ENCODE measurements around the gene RIOX2.
"Not testable (repeated sequence)": the region's sequence is repeated elsewhere in the genome, so short reads cannot be mapped to it uniquely, and the experiment has no call there.

Gene RIOX2

DNA sequence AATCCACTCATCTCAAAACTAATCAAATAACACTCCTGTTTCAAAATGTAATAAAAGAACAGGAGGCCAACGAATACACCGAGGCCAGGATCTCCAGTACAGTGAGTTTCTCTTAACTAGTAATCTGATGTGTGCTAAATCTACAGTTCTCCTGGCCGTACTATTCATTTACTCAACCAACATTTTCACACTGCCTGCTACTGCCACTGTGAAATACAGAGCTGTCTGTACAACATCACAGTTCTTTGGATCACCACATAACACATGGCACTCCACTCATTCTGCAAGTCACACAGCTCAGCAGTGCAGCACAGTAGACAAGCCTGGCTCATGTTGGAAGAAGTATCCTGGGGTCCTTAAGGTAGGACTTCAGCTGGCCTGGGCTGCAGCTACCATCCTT, 21.9 kb downstream of the RIOX2 start:
- no peak for DNase-seq

DNA sequence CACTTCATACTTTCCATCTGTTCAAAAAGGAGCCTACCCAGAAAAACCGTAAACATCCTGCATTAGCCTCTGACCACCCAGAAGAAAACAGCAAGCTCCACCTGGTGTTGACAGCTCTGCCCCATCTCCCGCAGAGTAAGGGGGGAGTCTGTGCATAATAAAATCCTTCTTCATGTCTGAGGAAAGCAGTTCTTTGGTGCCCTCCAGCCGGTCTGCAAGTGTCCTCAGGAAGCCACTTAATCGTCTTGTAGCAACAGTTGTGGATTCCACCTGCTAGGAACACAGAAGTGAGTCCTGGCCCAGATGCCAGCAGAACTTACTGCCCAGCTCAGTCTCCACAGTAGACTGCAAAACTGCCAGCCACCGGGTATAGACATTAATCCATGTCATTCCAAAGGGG, 22.5 kb downstream of the RIOX2 start:
- no peak for DNase-seq

DNA sequence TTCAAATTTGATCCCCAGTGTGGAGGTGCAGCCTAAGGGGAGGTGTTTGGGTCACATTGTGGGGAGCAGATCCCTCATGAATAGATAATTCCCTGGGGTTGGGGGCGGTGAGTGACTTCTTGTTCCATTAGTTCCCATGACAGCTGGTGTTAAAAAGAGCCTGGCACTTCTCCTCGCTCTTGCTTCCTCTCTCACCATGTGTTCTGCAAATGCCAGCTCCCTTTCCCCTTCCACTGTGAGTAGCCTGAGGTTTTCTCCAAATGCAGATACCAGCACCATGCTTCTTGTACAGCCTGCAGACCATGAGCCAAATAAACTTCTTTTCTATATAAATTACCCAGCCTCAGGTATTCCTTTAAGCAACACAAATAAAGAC, 23.1 kb downstream of the RIOX2 start:
- DNase-seq: no peak

DNA sequence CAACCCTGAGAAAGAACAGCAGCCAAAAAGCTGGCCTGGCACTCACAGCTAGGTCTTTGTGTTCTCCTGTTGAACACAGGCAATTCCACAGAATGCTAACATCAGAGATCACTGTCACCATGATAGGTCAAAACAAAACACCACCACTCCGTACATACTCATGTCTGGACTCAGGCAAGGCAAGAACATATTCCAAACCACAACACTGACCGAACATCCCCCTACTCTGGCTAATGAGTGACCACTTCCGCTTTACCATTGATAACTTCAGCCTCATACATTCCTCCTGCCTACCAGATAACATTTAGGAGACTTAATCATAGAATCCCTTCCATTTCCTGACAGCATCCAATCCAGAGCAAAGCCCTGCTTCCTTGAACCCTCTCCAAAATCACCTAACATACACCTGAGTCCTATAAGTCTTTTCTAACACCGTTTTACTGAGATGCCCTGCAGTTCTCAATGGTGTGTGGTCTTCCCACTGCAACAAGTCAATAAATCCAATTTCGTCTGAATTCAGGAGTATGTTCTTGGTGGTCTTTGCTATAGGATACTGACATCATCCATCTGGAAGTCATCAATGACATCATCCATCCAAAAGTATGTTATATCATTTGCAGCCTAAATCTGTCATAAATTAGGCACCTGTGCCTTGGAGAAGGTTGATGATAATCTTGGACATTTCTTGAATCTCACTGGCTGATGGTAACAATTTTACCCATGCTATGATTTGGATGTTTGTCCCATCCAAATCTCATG, 23.7 kb downstream of the RIOX2 start:
- no peak for DNase-seq

DNA sequence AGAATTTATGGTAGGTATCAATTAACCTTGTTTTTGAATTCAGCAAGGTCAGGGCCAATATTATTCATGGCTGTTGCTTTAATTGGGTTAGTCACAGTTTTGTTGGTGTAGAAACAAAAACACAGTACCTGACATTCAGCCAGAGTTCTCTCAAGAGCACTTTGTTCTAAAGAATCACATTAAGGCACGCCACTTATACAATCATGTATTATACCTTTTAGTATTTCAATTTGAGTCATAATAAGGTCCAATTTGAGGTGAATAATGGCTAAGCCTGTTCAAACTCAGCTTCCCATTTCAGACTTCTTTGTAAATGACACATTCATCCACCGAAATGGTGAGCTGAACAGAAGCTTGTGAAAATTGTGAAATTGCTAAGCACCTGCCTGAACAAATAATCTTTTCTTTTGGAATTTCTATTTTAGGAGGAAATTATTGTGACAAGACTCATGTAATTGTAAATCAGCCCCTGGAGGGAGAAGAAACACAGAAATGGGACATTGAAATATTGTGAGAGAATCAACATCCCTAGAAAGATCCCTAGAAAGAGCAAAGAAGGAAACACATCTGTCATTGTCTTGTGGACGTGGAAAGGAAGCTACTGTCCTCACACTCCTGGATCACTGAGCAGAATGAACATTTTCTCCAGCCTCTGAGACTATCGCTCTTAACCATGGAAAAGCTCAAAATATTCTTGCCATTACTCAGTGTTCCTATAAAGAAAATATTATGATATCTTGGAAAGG, 29.3 kb downstream of the RIOX2 start:
- DNase-seq: peak; percentile 17

DNA sequence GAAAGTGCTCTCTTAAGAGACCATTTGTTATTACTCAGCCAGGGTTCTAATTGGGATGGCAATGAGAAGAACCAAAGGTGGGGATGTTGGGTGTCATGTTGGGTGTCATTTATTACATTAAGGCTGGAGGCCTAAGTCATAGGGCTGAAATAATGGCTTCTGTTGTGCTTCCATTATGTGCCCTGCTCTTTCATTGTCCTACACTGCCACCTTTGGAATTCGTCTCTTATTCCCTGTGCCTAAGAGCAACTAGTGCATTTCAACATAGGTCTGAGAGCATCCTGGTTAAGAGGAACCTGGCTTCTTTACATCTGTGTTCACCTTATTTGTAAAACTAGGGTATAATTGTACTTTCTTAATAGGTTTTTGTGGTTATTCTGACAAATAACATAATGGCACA, 32.2 kb downstream of the RIOX2 start:
- peak; percentile 24 for DNase-seq

DNA sequence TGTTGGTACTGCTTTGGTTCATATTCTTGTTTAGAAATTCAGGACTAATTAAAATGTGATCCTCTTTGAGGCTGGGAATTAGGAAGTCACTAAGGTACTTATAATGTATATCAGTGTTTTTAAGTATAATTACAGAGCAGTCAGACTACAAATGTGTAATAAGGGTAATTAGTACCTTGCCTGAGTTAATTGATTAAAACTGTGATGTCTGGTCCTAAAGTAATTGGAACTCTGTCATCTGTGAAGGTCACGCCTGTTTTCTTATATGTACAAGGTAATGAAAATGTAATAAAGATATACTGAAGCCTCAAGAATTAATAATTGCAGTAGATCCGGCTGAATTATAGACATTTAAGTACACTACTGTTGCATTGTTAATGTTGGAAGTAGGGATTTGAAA, 32.8 kb downstream of the RIOX2 start:
- no peak for DNase-seq

DNA sequence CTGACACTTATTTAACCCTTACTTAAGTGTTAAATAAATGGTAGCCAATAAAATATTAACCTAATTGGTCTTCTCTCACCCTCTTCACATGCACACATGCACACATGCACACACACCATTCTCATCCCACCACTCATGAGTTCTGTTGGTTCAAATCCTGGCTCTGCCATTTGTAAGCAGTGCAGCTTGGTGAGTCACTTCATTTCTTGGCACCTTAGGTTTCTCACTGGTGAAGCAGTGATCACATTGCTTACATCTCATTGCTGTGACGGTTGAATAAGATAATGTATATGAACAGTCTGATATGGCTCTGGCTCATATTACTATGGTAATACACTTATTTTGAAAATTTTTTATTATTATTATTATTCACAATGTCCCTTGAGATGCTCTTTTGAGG, 33.8 kb downstream of the RIOX2 start:
- no peak for DNase-seq

DNA sequence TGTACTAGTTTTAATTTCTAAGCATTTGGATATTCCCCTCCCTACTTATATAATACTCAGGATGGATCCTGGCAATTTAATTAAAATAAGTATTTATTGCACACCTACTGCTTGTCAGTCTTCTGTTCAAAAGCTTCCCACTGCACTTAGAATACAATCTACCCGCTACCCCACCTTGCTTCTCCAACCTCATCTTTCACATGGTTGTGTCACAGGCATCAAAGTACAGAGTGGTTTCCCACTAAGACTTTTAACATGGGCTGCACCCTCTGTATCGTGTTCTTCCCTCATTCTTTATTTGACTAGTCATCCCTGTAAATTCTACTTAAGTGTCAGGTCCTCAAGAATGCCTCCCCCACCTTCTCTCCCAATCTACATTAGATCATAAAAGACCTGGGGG, 35.0 kb downstream of the RIOX2 start:
- no peak for DNase-seq

DNA sequence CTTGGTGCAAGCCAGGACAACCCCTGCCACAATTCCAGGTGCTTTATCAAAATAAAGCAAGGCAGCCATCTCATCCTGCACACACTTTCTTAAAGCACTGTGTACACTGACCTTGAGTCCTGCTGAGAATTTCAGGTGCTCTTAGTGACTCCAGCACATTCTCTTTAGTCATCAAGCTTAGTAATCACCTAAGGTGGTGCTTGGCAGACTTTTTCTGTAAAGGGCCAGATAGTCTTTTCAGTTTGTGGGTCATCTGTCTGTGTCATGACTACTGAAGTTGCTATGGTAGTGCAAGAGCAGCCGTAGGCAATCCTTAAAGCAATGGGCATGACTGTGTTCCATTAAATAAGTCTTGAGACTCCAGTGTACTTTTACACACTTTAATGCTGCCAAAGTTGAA, 36.4 kb downstream of the RIOX2 start:
- DNase-seq: no peak

DNA sequence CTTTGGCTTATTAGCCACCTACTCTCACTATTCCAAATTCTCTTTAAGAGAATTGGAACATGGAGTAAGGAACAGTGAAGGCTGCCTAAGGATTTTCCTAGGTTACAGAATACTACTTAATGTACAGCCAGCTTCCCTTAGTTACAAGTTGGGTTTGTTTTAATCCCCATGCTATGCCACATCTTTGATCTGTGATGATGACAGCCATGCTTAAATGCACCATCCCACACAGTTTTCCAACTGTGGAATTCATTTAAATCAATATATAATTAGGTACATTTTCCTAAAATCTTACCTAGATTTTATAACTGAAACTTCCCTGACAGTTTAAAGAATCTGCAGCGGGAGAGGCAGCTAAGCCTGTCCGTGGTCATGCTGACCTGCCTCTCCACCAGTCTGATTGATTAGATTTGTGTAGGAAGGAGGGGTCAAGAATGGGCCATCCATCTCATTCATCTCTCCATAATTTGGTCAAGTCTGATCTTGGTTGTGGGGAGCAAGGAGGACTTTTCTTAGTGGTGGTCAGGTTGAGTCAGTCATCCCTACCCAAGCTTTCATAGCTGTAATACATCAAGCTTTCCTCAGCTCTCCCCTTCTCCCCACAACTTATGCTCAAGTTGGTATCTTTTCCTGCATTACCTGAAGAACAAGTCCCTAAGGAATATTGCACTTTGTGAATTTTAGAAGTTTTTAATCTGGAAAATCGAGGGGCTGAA, 37.1 kb downstream of the RIOX2 start:
- no peak for DNase-seq

DNA sequence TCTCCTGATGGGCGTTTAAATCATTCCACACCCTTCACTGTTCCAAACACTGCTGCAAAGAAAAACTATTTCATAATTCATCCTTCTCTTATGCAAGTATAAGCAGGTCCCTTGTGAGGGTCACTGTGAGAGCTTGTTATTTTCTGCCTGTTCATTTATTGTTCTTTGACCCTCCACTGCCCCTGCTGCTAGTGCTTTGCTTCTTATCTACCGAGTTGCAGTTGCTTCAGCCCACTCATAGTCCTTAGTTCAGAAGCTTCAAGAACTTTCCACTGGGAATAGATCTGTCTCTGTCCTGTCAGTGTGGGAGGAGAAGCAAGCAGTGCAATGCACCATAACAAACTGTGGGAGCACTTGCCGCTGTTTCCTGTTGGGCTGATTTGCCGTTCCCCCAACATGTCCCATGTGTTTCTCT, 39.8 kb downstream of the RIOX2 start:
- no peak for DNase-seq

DNA sequence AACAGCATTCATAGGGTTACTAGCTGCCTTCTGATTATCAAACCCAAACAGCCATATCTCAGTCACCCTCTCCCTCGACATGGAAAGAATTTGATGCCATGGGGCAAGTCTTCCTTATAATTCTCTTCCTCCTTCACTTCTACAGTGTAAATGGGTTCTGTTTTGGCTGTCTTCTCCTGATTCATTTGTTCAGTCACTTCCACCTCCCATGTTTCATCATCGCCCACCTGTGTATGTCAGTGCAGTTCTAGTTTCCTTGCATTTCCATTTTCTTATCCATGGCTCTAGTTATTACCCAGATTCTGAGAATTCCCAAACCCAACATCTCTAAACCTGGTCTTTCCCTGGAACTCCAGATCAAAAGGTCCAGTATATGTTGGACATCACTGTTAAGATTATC, 41.0 kb downstream of the RIOX2 start:
- no peak for DNase-seq

DNA sequence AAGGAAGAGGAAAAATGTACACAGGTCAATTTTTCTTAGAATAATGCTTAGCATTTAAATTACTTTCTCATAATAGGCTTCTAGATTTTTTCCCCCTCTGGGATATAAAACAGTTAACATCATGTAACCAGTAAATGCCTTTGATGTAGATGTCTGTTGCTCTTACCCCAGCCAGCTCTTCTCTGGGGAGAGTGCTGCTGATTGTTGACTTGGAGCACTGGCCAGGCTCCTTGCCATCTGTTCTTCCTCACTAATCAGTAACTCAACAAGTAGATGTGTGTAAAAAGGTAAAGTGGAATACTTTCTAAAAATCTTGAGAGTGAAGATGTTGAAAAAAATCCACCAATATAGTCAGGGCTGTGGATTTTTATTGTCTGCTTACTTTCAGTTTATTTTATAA, 42.2 kb downstream of the RIOX2 start:
- DNase-seq: no peak

DNA sequence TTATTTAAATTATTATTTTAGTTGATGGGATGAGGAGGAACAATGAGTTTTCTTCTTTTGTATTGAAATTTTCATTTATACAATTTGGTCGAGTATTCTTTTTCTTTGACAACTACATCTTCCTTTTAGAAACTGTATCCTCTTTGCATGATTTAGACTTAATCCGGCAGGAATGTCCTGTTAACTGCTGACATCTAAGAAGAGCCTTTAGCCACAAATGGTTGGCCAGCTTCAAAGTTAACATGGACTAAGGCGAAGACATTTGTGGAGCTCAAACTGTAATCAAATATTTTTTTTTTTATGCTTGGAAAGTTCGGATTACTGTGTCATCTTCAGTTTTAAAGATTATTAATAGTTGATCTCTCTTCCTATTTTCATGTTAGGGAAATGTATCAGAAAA, 43.2 kb downstream of the RIOX2 start:
- DNase-seq: no peak

DNA sequence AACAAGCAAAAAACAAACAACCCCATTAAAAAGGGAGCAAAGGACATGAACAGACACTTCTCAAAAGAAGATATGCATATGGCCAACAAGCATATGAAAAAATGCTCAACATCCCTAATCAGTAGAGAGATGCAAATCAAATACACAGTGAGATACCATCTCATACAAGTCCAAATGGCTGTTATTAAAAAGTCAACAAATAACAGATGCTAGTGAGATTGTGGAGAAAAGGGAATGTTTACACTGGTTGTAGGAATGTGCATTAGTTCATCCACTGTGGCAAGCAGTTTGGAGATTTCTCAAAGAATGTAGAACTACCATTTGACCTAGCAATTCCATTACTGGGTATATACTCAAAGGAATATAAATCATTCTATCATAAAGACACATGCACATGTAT, 44.5 kb downstream of the RIOX2 start:
- DNase-seq: no peak

DNA sequence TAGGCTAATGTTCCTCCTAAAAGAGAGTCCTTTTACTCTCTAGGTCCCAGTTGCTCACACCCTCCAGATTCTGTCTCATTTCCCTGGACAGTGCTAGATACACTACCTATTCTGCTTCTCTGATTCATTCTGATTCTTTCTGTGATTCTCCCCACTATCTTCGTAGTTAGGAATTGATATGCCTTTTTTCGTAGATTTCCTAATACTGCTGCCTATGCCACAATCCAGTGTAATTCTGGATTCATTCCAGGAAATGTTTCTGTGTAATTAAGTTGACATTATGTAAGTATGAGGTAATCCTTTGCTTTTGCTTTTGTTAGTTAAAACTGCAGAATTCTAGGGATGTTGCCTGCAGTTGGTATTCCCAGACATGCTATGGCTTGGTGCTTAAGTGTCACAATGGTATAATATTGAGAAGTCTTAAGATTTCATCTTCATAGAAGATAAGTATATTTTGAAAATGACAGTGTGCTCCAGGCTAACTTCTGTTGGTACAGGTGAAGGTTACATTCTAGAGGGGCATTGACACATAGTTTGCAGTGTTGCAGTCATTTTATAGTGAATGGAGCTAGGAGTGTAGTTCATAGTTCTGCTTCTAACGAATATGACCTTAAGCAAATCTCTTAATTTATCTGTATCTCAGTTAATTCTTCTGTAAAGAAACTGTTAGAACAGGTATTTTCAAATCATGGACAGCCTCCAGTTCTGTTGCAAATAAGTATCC, 54.3 kb downstream of the RIOX2 start:
- DNase-seq: no peak

DNA sequence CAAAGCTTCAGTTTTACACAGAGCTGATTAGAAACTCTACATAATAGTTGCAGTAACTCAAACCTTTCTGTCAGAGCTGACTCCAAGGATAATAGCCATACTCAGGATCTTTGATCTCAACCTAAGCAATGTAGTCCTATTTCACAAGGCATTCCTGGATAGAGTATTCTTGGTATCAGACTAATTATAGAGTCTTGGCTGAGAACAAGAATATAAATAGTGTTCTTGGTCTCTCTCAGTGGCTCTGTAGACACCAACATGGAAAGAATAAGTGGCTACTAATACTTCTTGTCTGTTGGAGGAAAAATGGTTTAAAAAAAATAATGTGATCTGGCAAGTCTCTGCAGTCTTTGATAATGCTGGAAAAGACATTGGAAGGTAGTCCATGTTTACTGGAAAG, 55.7 kb downstream of the RIOX2 start:
- no peak for DNase-seq

DNA sequence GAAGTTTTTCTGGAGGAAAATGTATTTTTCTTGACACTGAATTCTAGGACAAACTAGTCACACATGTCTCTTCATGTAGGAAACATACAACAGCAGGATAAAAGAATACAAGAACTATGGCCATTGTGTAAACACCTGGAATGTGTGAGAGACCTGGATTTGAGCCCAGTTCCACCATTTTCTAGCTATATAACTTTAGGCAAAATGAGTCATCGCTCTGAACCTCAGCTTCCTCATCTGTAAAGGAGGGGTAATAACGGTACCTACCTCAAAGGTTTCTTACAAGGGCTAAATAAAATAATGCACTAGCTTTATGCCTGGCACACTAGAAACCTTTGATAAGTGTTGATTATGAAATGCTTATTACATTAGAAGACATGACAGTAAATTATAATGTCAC, 57.8 kb downstream of the RIOX2 start:
- no peak for DNase-seq

DNA sequence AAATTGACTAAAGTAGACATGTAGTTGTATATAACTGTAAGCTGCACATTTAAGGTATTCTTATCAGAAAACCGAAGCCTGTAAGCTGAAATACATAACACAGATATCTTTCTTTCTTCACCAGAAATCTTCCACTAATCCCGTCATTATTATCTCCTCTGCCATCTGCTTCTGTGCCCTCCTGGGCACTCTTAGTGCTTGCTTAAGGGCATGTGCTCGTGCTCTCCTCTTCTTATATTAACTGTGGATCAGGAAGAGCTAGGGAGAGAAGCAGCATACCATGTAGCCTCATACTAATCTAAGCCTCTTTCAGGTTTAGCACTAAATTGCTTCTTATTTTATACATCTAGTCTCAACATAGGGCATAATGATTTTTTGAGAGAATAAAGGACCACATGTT, 60.8 kb downstream of the RIOX2 start:
- DNase-seq: no peak

DNA sequence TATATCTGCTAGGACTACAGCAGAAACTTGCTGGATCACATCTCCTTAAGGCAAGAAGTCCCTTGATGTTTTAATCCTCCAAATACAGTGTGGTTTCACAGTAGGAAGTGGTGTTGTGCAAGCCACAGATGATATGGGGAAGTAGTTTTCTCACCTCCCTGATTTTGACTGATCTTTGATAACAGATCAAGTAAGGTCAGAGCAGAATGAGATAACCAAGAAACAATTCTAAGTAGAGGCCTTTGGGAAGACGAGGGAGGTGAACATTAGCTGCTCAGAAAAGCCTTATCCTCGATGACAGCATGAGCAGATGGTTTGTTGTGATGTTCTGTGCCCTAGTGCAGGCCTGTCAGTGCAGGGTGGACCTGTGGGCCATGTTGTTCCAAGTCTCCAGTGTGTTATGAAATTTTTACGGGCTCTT, 61.3 kb downstream of the RIOX2 start:
- DNase-seq: no peak

DNA sequence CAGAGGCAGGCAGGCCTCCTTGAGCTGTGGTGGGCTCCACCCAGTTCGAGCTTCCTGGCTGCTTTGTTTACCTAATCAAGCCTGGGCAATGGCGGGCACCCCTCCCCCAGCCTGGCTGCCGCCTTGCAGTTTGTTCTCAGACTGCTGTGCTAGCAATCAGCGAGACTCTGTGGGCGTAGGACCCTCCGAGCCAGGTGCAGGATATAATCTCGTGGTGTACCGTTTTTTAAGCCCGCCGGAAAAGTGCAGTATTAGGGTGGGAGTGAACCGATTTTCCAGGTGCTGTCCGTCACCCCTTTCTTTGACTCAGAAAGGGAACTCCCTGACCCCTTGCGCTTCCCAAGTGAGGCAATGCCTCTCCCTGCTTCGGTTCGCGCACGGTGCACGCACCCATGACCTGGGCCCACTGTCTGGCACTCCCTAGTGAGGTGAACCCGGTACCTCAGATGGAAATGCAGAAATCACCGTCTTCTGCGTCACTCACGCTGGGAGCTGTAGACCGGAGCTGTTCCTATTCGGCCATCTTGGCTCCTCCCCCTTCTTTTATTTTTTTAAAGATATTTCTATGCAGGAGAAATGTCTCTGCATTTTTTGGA, 61.9 kb downstream of the RIOX2 start:
- DNase-seq: not testable (repeated sequence)

DNA sequence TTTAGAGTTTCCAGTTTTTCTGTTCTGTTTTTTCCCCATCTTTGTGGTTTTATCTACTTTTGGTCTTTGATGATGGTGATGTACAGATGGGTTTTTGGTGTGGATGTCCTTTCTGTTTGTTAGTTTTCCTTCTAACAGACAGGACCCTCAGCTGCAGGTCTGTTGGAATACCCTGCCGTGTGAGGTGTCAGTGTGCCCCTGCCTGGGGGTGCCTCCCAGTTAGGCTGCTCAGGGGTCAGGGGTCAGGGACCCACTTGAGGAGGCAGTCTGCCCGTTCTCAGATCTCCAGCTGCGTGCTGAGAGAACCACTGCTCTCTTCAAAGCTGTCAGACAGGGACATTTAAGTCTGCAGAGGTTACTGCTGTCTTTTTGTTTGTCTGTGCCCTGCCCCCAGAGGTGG, 62.4 kb downstream of the RIOX2 start:
- DNase-seq: not testable (repeated sequence)

Data from NCI-H1092 treated with DMSO at 0.1 percent for 48 hours (cell line).